H1 (cell line): ENCODE measurements around the gene TBX18. TPM values are rescaled to one million over a fixed set of nuclear protein-coding genes. Genes with fewer than 3 reads are reported as not detected.

Experiments
- CTCF ChIA-PET: fragments of 300-600 bp; sonication (Branson Sonifier 250); formaldehyde crosslinking; loops from one replicate; lab custom pipeline; 2021; ENCODE audit not compliant: partially characterized antibody; lab: Charles Lee
- POLR2A ChIA-PET: fragments of 300-600 bp; sonication (Branson Sonifier 250); formaldehyde crosslinking; loops from one replicate; lab custom pipeline; 2021; ENCODE audit warnings: inconsistent platforms; ENCODE audit not compliant: partially characterized antibody; lab: Charles Lee
- DNase-seq, 2 experiments: peaks; one replicate each; pipeline versions ENCODE4 v3.0.0 to v3.0.0-alpha.2; 2010 to 2022; ENCODE audit warnings: low spot score in 2 of 2, low read depth in 1 of 2, mixed read lengths in 1 of 2
- FAIRE-seq: peaks from 2 replicates; lab custom pipeline; 2011; peaks lifted over from hg19 to GRCh38; lab: Jason Lieb, UNC
- H2AFZ ChIP-seq: 2 replicates; pipeline ENCODE4 v1.8.1; 2012; ENCODE audit warnings: low read length, inconsistent platforms
- H2AK5ac ChIP-seq: 2 replicates; pipeline ENCODE4 v1.6.1; 2013; ENCODE audit warnings: low read depth, low read length
- H2BK120ac ChIP-seq: replicated peaks from 2 replicates; pipeline ENCODE3; 2013; ENCODE audit warnings: low read depth, low read length, inconsistent platforms
- H2BK12ac ChIP-seq: 2 replicates; pipeline ENCODE4 v1.6.1; 2013; ENCODE audit warnings: low read depth, low read length
- H2BK15ac ChIP-seq: 2 replicates; pipeline ENCODE4 v1.6.1; 2013; ENCODE audit warnings: low read length
- H2BK20ac ChIP-seq: 2 replicates; pipeline ENCODE4 v1.6.1; 2013; ENCODE audit warnings: low read length
- H2BK5ac ChIP-seq: 2 replicates; pipeline ENCODE4 v1.6.1; 2013; ENCODE audit warnings: low read depth, low read length
- H3K14ac ChIP-seq: 2 replicates; pipeline ENCODE4 v1.6.1; 2013; ENCODE audit warnings: inconsistent platforms; ENCODE audit not compliant: insufficient read length
- H3K18ac ChIP-seq: 2 replicates; pipeline ENCODE4 v1.6.1; 2013; ENCODE audit warnings: low read length; ENCODE audit errors: extremely low read depth
- H3K23ac ChIP-seq: 2 replicates; pipeline ENCODE4 v1.6.1; 2013; ENCODE audit warnings: inconsistent platforms; ENCODE audit not compliant: insufficient read length
- H3K23me2 ChIP-seq: 2 replicates; pipeline ENCODE4 v1.6.1; 2013; ENCODE audit warnings: low read depth, low read length
- H3K27ac ChIP-seq: 2 replicates; pipeline ENCODE4 v1.6.1; 2011; ENCODE audit warnings: low read depth, low read length, inconsistent platforms
- H3K27me3 ChIP-seq, 4 experiments: replicated peaks in 1 of 4; 1 replicate in 1 of 4; 2 replicates in 3 of 4; pipeline versions ENCODE4 v1.6.1 to v1.8.1; 2011 to 2013; ENCODE audit warnings: low read length in 3 of 4, mild to moderate bottlenecking in 3 of 4, inconsistent platforms in 2 of 4, mixed read lengths in 2 of 4, moderate library complexity in 1 of 4; ENCODE audit not compliant: control insufficient read depth in 3 of 4, insufficient read depth in 3 of 4; ENCODE audit errors: extremely low read depth in 1 of 4
- H3K36me3 ChIP-seq, 4 experiments: 2 replicates each; pipeline versions ENCODE4 v1.6.1 to v1.8.1; 2011 to 2013; ENCODE audit warnings: mild to moderate bottlenecking in 4 of 4, low read length in 3 of 4, moderate library complexity in 2 of 4, control low read depth in 1 of 4, inconsistent platforms in 1 of 4; ENCODE audit not compliant: insufficient read depth in 4 of 4, control insufficient read depth in 2 of 4
- H3K4ac ChIP-seq: replicated peaks from 2 replicates; pipeline ENCODE3; 2013; ENCODE audit warnings: low read length, low read depth, mixed read lengths, inconsistent platforms; ENCODE audit not compliant: insufficient read length
- H3K4me1 ChIP-seq, 4 experiments: replicated peaks in 1 of 4; 1 replicate in 1 of 4; 2 replicates in 3 of 4; pipeline versions ENCODE4 v1.6.1 to v1.8.1; 2011 to 2013; ENCODE audit warnings: low read length in 3 of 4, inconsistent platforms in 2 of 4, mixed read lengths in 1 of 4; ENCODE audit not compliant: insufficient read depth in 4 of 4, control insufficient read depth in 3 of 4
- H3K4me2 ChIP-seq, 2 experiments: 2 replicates each; pipeline versions ENCODE4 v1.6.1 to v1.8.1; 2011 to 2013; ENCODE audit warnings: low read depth in 2 of 2, low read length in 2 of 2, control low read depth in 1 of 2, inconsistent platforms in 1 of 2, mild to moderate bottlenecking in 1 of 2; ENCODE audit not compliant: insufficient read depth in 1 of 2
- H3K4me3 ChIP-seq, 4 experiments: fragments of 200-600, 300-600 bp in 1 of 4; sonication (generic), shearing (Covaris generic), sonication (Bioruptor Twin) in 1 of 4; 2 replicates each; pipeline versions ENCODE4 v1.5.1 to v1.8.1; 2011 to 2016; ENCODE audit warnings: low read length in 4 of 4, low read depth in 3 of 4, control low read depth in 2 of 4, inconsistent platforms in 2 of 4, mild to moderate bottlenecking in 2 of 4, mixed read lengths in 1 of 4, moderate library complexity in 1 of 4; ENCODE audit not compliant: insufficient read depth in 2 of 4; ENCODE audit errors: extremely low read depth in 1 of 4
- H3K56ac ChIP-seq: replicated peaks from 2 replicates; pipeline ENCODE3; 2013; ENCODE audit warnings: low read depth, mild to moderate bottlenecking, mixed read lengths, low read length, inconsistent platforms; ENCODE audit not compliant: insufficient read length
- H3K79me1 ChIP-seq: 2 replicates; pipeline ENCODE4 v1.6.1; 2013; ENCODE audit warnings: low read depth, low read length, control low read depth
- H3K79me2 ChIP-seq, 2 experiments: 2 replicates each; pipeline versions ENCODE4 v1.6.1 to v1.8.1; 2012 to 2013; ENCODE audit warnings: low read length in 2 of 2, mild to moderate bottlenecking in 2 of 2, inconsistent platforms in 1 of 2; ENCODE audit not compliant: insufficient read depth in 2 of 2, control insufficient read depth in 1 of 2
- H3K9ac ChIP-seq, 4 experiments: replicated peaks in 1 of 4; 1 replicate in 1 of 4; 2 replicates in 3 of 4; pipeline versions ENCODE4 v1.6.1 to v1.8.1; 2011 to 2013; ENCODE audit warnings: low read depth in 3 of 4, low read length in 3 of 4, control low read depth in 2 of 4, mild to moderate bottlenecking in 2 of 4, moderate library complexity in 2 of 4, inconsistent platforms in 1 of 4; ENCODE audit errors: extremely low read depth in 1 of 4
- H3K9me3 ChIP-seq, 2 experiments: 2 replicates each; pipeline versions ENCODE4 v1.6.1 to v1.8.1; 2012 to 2013; ENCODE audit warnings: mild to moderate bottlenecking in 2 of 2, moderate library complexity in 2 of 2, control low read depth in 1 of 2, inconsistent platforms in 1 of 2, low read depth in 1 of 2, low read length in 1 of 2, mixed read lengths in 1 of 2; ENCODE audit not compliant: insufficient read depth in 2 of 2
- H4K20me1 ChIP-seq, 2 experiments: replicated peaks in 1 of 2; 2 replicates each; pipeline versions ENCODE3 to v1.8.1; 2011 to 2013; ENCODE audit warnings: inconsistent platforms in 2 of 2, low read length in 2 of 2, mild to moderate bottlenecking in 1 of 2; ENCODE audit not compliant: insufficient read depth in 2 of 2, control insufficient read depth in 1 of 2
- H4K5ac ChIP-seq: 2 replicates; pipeline ENCODE4 v1.6.1; 2013; ENCODE audit warnings: low read length, low read depth, mixed read lengths, inconsistent platforms; ENCODE audit not compliant: insufficient read length
- H4K8ac ChIP-seq: 2 replicates; pipeline ENCODE4 v1.8.0; 2013; ENCODE audit warnings: mild to moderate bottlenecking, moderate library complexity, low read length, inconsistent platforms; ENCODE audit not compliant: insufficient read depth; ENCODE audit errors: extremely low read depth
- H4K91ac ChIP-seq: replicated peaks from 2 replicates; pipeline ENCODE3; 2013; ENCODE audit warnings: low read length, mixed read lengths, inconsistent platforms; ENCODE audit not compliant: insufficient read length
- CHD1 ChIP-seq: IDR thresholded peaks from 2 replicates; pipeline ENCODE4 v1.6.1; 2012; ENCODE audit warnings: low read depth, low read length, improper control_type of control experiment
- CHD2 ChIP-seq: IDR thresholded peaks from 2 replicates; pipeline ENCODE4 v1.6.1; 2012; ENCODE audit warnings: low read length, improper control_type of control experiment
- JUND ChIP-seq: IDR thresholded peaks from 2 replicates; pipeline ENCODE4 v1.6.1; 2011; ENCODE audit warnings: mild to moderate bottlenecking, improper control_type of control experiment, low read length
- KDM1A ChIP-seq: fragments of 200-600, 300-600 bp; sonication (generic); IDR thresholded peaks from 2 replicates; pipeline ENCODE4 v1.7.1; 2016; ENCODE audit warnings: mild to moderate bottlenecking, low read length, borderline replicate concordance
- KDM4A ChIP-seq: IDR thresholded peaks from one replicate; pipeline ENCODE4 v1.7.1; 2012; ENCODE audit warnings: low read depth, mild to moderate bottlenecking, moderate library complexity, low read length, inconsistent platforms; ENCODE audit not compliant: severe bottlenecking
- KDM5A ChIP-seq: fragments of 200-600 bp; IDR thresholded peaks from 2 replicates; pipeline ENCODE4 v1.7.1; 2012; ENCODE audit warnings: mild to moderate bottlenecking, low read length, inconsistent platforms, mixed read lengths
- NRF1 ChIP-seq: IDR thresholded peaks from 2 replicates; pipeline ENCODE4 v1.6.1; 2011; ENCODE audit warnings: mild to moderate bottlenecking, low read depth, low read length, improper control_type of control experiment
- POLR2A ChIP-seq, 2 experiments: IDR thresholded peaks; 1 replicate in 1 of 2; 2 replicates in 1 of 2; pipeline ENCODE4 v1.6.1; 2011; ENCODE audit warnings: low read depth in 2 of 2, low read length in 2 of 2, mild to moderate bottlenecking in 2 of 2; ENCODE audit errors: control extremely low read depth in 1 of 2
- POLR2AphosphoS5 ChIP-seq: IDR thresholded peaks from 2 replicates; pipeline ENCODE4 v1.6.1; 2011; ENCODE audit warnings: low read depth, low read length
- POU5F1 ChIP-seq: IDR thresholded peaks from 2 replicates; pipeline ENCODE4 v1.6.1; 2011; ENCODE audit warnings: low read depth, mild to moderate bottlenecking, low read length, moderate library complexity
- RAD21 ChIP-seq, 2 experiments: IDR thresholded peaks in 1 of 2; conservative IDR thresholded peaks in 1 of 2; 2 replicates each; pipeline ENCODE4 v1.6.1; 2011; ENCODE audit warnings: low read depth in 2 of 2, low read length in 2 of 2, improper control_type of control experiment in 1 of 2, inconsistent platforms in 1 of 2, mild to moderate bottlenecking in 1 of 2, moderate library complexity in 1 of 2
- RXRA ChIP-seq: IDR thresholded peaks from 2 replicates; pipeline ENCODE4 v1.6.1; 2011; ENCODE audit warnings: low read depth, mild to moderate bottlenecking, low read length, moderate library complexity; ENCODE audit not compliant: insufficient read depth
- SUZ12 ChIP-seq: fragments of 200-600 bp; sonication (generic); IDR thresholded peaks from 2 replicates; pipeline ENCODE4 v1.6.1; 2012; ENCODE audit warnings: mild to moderate bottlenecking, inconsistent platforms, low read length, moderate library complexity, mixed read lengths
- TAF7 ChIP-seq: optimal IDR thresholded peaks from 2 replicates; pipeline ENCODE3; 2011; ENCODE audit warnings: low read depth, mild to moderate bottlenecking, inconsistent platforms, low read length, moderate library complexity, borderline replicate concordance
- TBP ChIP-seq: IDR thresholded peaks from 2 replicates; pipeline ENCODE4 v1.6.1; 2011; ENCODE audit warnings: low read depth, low read length, improper control_type of control experiment
- TCF12 ChIP-seq: IDR thresholded peaks from 2 replicates; pipeline ENCODE4 v1.6.1; 2011; ENCODE audit warnings: low read depth, mild to moderate bottlenecking, low read length
- ZNF274 ChIP-seq: IDR thresholded peaks from 2 replicates; pipeline ENCODE4 v1.7.0; 2012; ENCODE audit warnings: low read length, borderline replicate concordance; ENCODE audit errors: extremely low read depth
- polyA plus RNA-seq, 7 experiments: library from polyadenylated mRNA; depleted of rRNA in 3 of 7; stranded (reverse) in 5 of 7; unstranded in 2 of 7; fragments of >200 nt in 5 of 7; fragments of 200-250 nt in 2 of 7; gene quantifications; 1 replicate in 5 of 7; 2 replicates in 1 of 7; 4 replicates in 1 of 7; pipeline versions ENCODE4 v1.2.1 to v1.2.3, GENCODE V29; 2011 to 2013; ENCODE audit warnings: missing spikeins in 2 of 7, mixed read lengths in 2 of 7
- total RNA-seq: library from RNA; stranded (reverse); fragmentation: NEBNext Ultra II Directional; extraction: Animal tissue kit (Norgen Biotek cat#: 25700); gene quantifications from 2 replicates; pipeline ENCODE4 v1.2.1, GENCODE V29; 2021

TBX18 gene
- total and polyA plus RNA-seq, 2 of the 8 experiments (the other 6 are each of a cell fraction or from before 2014, with no cell fraction given) = 0.02 TPM; not detected in 1

- Histone ChIP-seq H3K79me1 (no peaks in the 10 kb centered on the region), H2AK5ac (no peak overlapping the region), H3K56ac (no peak overlapping the region), H2BK120ac (no peak overlapping the region), H2BK15ac (no peak overlapping the region), H3K4ac (no peak overlapping the region), H3K4me3 (no peak overlapping the region), H3K27ac (no peak overlapping the region), H4K5ac (no peak overlapping the region), H2AFZ (no peak overlapping the region), H2BK12ac (no peak overlapping the region), H3K18ac (no peak overlapping the region), H4K20me1 (no peaks in the 10 kb centered on the region), H2BK5ac (no peak overlapping the region), H4K91ac (no peak overlapping the region), H3K14ac (no peak overlapping the region), H3K4me1 (no peaks in the 10 kb centered on the region), H3K79me2 (no peaks in the 10 kb centered on the region), H3K23me2 (no peaks in the 10 kb centered on the region), H3K9ac (no peak overlapping the region), H3K9me3 (no peaks in the 10 kb centered on the region), H2BK20ac (no peak overlapping the region), H3K23ac (no peak overlapping the region), H3K27me3 (peaks cover 0 to 1% (median 0%) of the 10 kb centered on the region in 4 experiments; a peak in 1 of 7 replicates), H4K8ac (no peak overlapping the region), H3K4me2 (no peak overlapping the region), H3K36me3 (no peaks in the 10 kb centered on the region)
- POLR2A ChIA-PET = no interaction called here
- CTCF ChIA-PET = no interaction called here
- no peak for DNase-seq
- no peak for FAIRE-seq
- TF ChIP-seq POLR2AphosphoS5 = no peak
- TF ChIP-seq KDM5A = no peak
- no peak for TF ChIP-seq NRF1
- TF ChIP-seq KDM1A = no peak
- TF ChIP-seq TBP = no peak
- TF ChIP-seq RXRA = no peak
- no peak for TF ChIP-seq TAF7
- no peak for TF ChIP-seq RAD21 (IDR thresholded peaks at IDR 0.05 in 1 of 2, conservative IDR thresholded peaks at IDR 0.05 in 1 of 2; ENCODE audit: low read depth in 2 of 2, low read length in 2 of 2)
- no peak for TF ChIP-seq TCF12
- no peak for TF ChIP-seq POU5F1
- no peak for TF ChIP-seq POLR2A (IDR thresholded peaks at IDR 0.05; ENCODE audit: control extremely low read depth in 1 of 2, low read depth in 2 of 2, low read length in 2 of 2)
- TF ChIP-seq ZNF274 = no peak
- no peak for TF ChIP-seq JUND
- TF ChIP-seq CHD1 = no peak
- no peak for TF ChIP-seq CHD2
- TF ChIP-seq KDM4A = no peak
- no peak for TF ChIP-seq SUZ12
These were observed 32.5 kb downstream of the TBX18 start for GRCh38 chr6:84731901-84732300.
